Measurements from ENCODE around the gene KIAA0319L. TPM values are rescaled to one million over a fixed set of nuclear protein-coding genes. Genes with fewer than 3 reads are reported as not detected.
A peak's percentile ranks its signal among the peaks of the same experiment; 100 is the strongest.

Gene KIAA0319L
- total and polyA plus RNA-seq, 2 donors from 2014 or later = 30.3 to 73.0 TPM

DNA sequence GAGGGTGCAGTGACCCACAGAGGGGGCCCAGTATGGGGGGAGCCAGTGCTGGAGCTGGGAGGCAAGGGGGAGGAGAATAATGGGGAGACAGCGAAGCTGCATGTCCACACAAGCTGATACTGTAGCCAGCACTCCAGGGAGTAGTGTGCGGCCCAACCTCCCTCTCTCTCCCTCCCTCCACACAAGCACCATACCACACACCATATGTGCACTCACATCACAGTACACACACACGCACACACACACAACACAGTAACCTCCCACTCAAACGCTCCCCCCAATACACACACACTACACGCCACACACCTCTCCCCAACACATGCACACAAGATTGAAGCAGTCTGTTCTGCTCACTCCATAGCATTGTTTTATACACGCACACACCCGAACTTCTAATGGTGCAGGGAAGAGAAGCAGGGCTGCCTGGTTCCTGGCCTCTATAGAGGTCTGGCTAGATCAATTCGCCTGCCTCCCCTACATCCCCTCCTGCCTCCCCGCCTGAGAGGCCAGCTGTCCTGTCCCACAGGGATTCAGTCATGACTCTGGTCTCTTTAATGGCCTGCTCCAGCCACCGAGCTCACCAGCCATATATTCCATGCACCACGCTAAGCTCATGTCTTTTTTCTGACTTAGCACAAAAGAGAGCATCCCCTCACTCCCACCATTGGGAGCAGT, 4.2 kb upstream of the KIAA0319L start:
- Histone ChIP-seq H3K4me3 (ENCODE audit: low read length in 3 of 3) (no peak overlapping the region), H3K4me1 (ENCODE audit: control insufficient read depth in 2 of 3, insufficient read depth in 2 of 3, low read depth in 1 of 3, low read length in 3 of 3) (peaks cover 0 to 10% (median 0%) of the 10 kb centered on the region in 3 donors), H3K27ac (ENCODE audit: low read depth in 2 of 2, low read length in 2 of 2) (no peak overlapping the region), H3K9me3 (ENCODE audit: control insufficient read depth in 2 of 3, insufficient read depth in 1 of 3, low read length in 3 of 3) (no peaks in the 10 kb centered on the region), H3K36me3 (ENCODE audit: control insufficient read depth in 2 of 3, insufficient read depth in 3 of 3, low read length in 3 of 3) (peaks cover 0 to 9% (median 0%) of the 10 kb centered on the region in 3 donors), H3K27me3 (ENCODE audit: control insufficient read depth, insufficient read depth, low read length) (no peaks in the 10 kb centered on the region), H3K9ac (ENCODE audit: low read length in 3 of 3) (no peak overlapping the region)
- intact Hi-C loops (cut with DNase I) = loop anchor here (5.0 kb wide), 1 partner anchor 109 kb away; no protein-coding TSS in a partner anchor
- DNase-seq (no peak), FAIRE-seq (no peak)
- TF ChIP-seq, protein P1, sequence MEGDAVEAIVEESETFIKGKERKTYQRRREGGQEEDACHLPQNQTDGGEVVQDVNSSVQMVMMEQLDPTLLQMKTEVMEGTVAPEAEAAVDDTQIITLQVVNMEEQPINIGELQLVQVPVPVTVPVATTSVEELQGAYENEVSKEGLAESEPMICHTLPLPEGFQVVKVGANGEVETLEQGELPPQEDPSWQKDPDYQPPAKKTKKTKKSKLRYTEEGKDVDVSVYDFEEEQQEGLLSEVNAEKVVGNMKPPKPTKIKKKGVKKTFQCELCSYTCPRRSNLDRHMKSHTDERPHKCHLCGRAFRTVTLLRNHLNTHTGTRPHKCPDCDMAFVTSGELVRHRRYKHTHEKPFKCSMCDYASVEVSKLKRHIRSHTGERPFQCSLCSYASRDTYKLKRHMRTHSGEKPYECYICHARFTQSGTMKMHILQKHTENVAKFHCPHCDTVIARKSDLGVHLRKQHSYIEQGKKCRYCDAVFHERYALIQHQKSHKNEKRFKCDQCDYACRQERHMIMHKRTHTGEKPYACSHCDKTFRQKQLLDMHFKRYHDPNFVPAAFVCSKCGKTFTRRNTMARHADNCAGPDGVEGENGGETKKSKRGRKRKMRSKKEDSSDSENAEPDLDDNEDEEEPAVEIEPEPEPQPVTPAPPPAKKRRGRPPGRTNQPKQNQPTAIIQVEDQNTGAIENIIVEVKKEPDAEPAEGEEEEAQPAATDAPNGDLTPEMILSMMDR (IDR thresholded peaks at IDR 0.05; ENCODE audit: borderline replicate concordance, extremely low read depth, insufficient read depth) = no peak

DNA sequence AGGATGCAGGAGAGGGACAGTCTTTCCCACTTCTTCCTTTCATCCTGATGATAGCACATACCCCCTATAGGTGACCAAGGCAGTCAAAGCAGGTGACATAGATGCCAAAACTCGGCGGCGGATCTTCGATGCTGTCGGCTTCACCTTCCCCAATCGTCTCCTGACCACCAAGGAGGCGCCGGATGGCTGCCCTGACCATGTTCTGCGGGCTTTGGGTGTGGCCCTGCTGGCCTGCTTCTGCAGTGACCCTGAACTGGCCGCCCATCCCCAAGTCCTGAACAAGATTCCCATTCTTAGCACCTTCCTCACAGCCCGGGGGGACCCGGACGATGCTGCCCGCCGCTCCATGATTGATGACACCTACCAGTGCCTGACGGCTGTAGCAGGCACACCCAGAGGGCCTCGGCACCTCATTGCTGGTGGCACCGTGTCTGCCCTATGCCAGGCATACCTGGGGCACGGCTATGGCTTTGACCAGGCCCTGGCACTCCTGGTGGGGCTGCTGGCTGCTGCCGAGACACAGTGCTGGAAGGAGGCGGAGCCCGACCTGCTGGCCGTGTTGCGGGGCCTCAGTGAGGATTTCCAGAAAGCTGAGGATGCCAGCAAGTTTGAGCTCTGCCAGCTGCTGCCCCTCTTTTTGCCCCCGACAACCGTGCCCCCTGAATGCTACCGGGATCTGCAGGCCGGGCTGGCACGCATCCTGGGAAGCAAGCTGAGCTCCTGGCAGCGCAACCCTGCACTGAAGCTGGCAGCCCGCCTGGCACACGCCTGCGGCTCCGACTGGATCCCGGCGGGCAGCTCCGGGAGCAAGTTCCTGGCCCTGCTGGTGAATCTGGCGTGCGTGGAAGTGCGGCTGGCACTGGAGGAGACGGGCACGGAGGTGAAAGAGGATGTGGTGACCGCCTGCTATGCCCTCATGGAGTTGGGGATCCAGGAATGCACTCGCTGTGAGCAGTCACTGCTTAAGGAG, 3.3 kb upstream of the KIAA0319L start:
- no peak for FAIRE-seq
- H3K27ac ChIP-seq (ENCODE audit: low read depth in 2 of 2, low read length in 2 of 2) = no peak overlapping the region
- H3K9me3 ChIP-seq (ENCODE audit: control insufficient read depth in 2 of 3, insufficient read depth in 1 of 3, low read length in 3 of 3) = no peaks in the 10 kb centered on the region
- no peak overlapping the region for H3K4me3 ChIP-seq (ENCODE audit: low read length in 3 of 3)
- H3K27me3 ChIP-seq (ENCODE audit: control insufficient read depth, insufficient read depth, low read length) = no peaks in the 10 kb centered on the region
- peak in 1 of 5 donors; percentile 80 for DNase-seq
- H3K36me3 ChIP-seq (ENCODE audit: control insufficient read depth in 2 of 3, insufficient read depth in 3 of 3, low read length in 3 of 3) = peaks cover 0 to 9% (median 0%) of the 10 kb centered on the region in 3 donors
- H3K9ac ChIP-seq (ENCODE audit: low read length in 3 of 3) = no peak overlapping the region
- H3K4me1 ChIP-seq (ENCODE audit: control insufficient read depth in 2 of 3, insufficient read depth in 2 of 3, low read depth in 1 of 3, low read length in 3 of 3) = peaks cover 0 to 16% (median 5%) of the 10 kb centered on the region in 3 donors
- intact Hi-C loops (cut with DNase I) = loop anchor here (5.0 kb wide), 1 partner anchor 108 kb away; no protein-coding TSS in a partner anchor
- TF ChIP-seq, protein P1 (IDR thresholded peaks at IDR 0.05; ENCODE audit: borderline replicate concordance, extremely low read depth, insufficient read depth) = no peak

DNA sequence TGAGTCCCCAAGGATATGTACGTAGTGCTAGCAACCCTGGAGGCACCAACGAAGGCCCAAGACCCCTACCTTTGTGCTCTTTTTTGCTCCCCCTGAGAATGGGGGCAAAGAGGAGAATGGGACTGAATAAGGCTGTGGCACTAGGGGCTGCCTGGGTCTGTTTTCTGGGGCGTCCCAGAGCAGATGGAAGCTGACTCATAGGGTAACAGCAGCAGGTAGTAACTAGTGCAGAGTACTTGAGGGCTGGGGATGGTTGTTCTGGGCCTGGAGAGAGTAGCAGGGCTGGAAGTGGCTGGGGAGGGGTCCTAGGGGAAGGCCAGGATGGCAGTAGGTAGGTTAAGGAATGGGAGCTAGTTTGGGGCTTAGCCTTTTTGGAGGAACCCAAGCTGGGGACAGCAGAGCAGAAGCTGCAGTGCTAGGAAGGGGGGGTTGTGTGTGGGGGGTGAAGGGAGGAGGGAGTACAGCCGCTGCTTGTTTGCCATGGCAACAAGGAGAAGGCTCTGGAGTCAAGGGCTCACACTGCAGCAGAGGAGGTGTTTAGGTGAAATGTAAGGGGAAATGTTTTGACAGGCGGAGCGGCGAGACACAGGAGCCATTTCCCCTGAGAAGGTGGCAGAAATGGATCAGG, 2.2 kb upstream of the KIAA0319L start:
- peaks cover 0 to 9% (median 0%) of the 10 kb centered on the region in 3 donors for H3K36me3 ChIP-seq (ENCODE audit: control insufficient read depth in 2 of 3, insufficient read depth in 3 of 3, low read length in 3 of 3)
- FAIRE-seq (no peak), DNase-seq (peak in 1 of 5 donors; percentile 32)
- peaks cover 0 to 18% (median 15%) of the 10 kb centered on the region in 3 donors for H3K4me1 ChIP-seq (ENCODE audit: control insufficient read depth in 2 of 3, insufficient read depth in 2 of 3, low read depth in 1 of 3, low read length in 3 of 3)
- H3K27me3 ChIP-seq (ENCODE audit: control insufficient read depth, insufficient read depth, low read length) = no peaks in the 10 kb centered on the region
- no peak overlapping the region for H3K4me3 ChIP-seq (ENCODE audit: low read length in 3 of 3)
- TF ChIP-seq, protein P1 (IDR thresholded peaks at IDR 0.05; ENCODE audit: borderline replicate concordance, extremely low read depth, insufficient read depth) = no peak
- H3K9ac ChIP-seq (ENCODE audit: low read length in 3 of 3) = no peak overlapping the region
- H3K27ac ChIP-seq (ENCODE audit: low read depth in 2 of 2, low read length in 2 of 2) = no peak overlapping the region
- H3K9me3 ChIP-seq (ENCODE audit: control insufficient read depth in 2 of 3, insufficient read depth in 1 of 3, low read length in 3 of 3) = no peaks in the 10 kb centered on the region
- intact Hi-C loops (cut with DNase I) = no loop called here

Measured in kidney (tissue), 14 donors.